GM12878 (cell line): Measurements from ENCODE around the gene DICER1. TPM values are rescaled to one million over a fixed set of nuclear protein-coding genes. Genes with fewer than 3 reads are reported as not detected.

ENCODE experiments used
- ATAC-seq: fragments of 200-7000 bp; cut with Tn5 transposase; 3 replicates; pipeline ENCODE4 v1.9.1; 2020; ENCODE audit warnings: mild to moderate bottlenecking, moderate library complexity
- BruUV-seq: library from RNA; stranded (reverse); fragments of 400-500 nt; replicated peaks from 2 replicates; lab custom pipeline; 2021; lab: Mats Ljungman, UMichigan
- CTCF ChIA-PET: fragments of 300-600 bp; sonication (Branson Sonifier 250); formaldehyde crosslinking; extraction: SDS; loops from one replicate; lab custom pipeline; 2021; ENCODE audit warnings: inconsistent platforms; lab: Yijun Ruan, JAX
- POLR2A ChIA-PET: fragments of 350-600 bp; formaldehyde crosslinking; extraction: SDS; loops from one replicate; lab custom pipeline; 2021; ENCODE audit warnings: inconsistent platforms; lab: Charles Lee
- RAD21 ChIA-PET: fragments of 300-600 bp; sonication (Branson Sonifier 250); formaldehyde crosslinking; loops from one replicate; lab custom pipeline; 2023; ENCODE audit warnings: antibody characterized with exemption; ENCODE audit not compliant: unreplicated experiment; lab: Charles Lee
- SMC1A ChIA-PET: fragments of 300-600 bp; sonication (Branson Sonifier 250); formaldehyde crosslinking; loops from one replicate; lab custom pipeline; 2023; ENCODE audit not compliant: unreplicated experiment, uncharacterized antibody; lab: Charles Lee
- DNase-seq: peaks from one replicate; pipeline ENCODE4 v3.0.0-alpha.2; 2011; ENCODE audit warnings: low read depth, low spot score
- FAIRE-seq: peaks from 3 replicates; lab custom pipeline; 2011; peaks lifted over from hg19 to GRCh38; lab: Jason Lieb, UNC
- H2AFZ ChIP-seq: 2 replicates; pipeline ENCODE4 v1.6.0; 2011; ENCODE audit warnings: low read depth, low read length, control low read depth; ENCODE audit not compliant: control insufficient read depth
- H3K27ac ChIP-seq: 2 replicates; pipeline ENCODE4 v1.5.1; 2011; ENCODE audit warnings: control low read depth; ENCODE audit not compliant: control insufficient read depth, insufficient read depth
- H3K27me3 ChIP-seq, 2 experiments: replicated peaks in 1 of 2; 2 replicates each; pipeline versions ENCODE4 v1.6.0 to v1.6.1; 2011; ENCODE audit warnings: low read length in 1 of 2; ENCODE audit not compliant: control insufficient read depth in 2 of 2, insufficient read depth in 2 of 2
- H3K36me3 ChIP-seq, 2 experiments: 2 replicates each; pipeline ENCODE4 v1.5.1; 2011; ENCODE audit warnings: low read length in 1 of 2; ENCODE audit not compliant: control insufficient read depth in 2 of 2, insufficient read depth in 2 of 2
- H3K4me1 ChIP-seq: 2 replicates; pipeline ENCODE4 v1.6.1; 2011; ENCODE audit warnings: mild to moderate bottlenecking, low read length, moderate library complexity, mixed read lengths; ENCODE audit not compliant: control insufficient read depth, insufficient read depth
- H3K4me2 ChIP-seq: 2 replicates; pipeline ENCODE4 v1.6.0; 2011; ENCODE audit warnings: control low read depth; ENCODE audit not compliant: control insufficient read depth, insufficient read depth
- H3K4me3 ChIP-seq: fragments of 200-600 bp; sonication (generic); 2 replicates; pipeline ENCODE4 v1.5.1; 2016
- H3K79me2 ChIP-seq: 2 replicates; pipeline ENCODE4 v1.6.0; 2011; ENCODE audit warnings: low read length; ENCODE audit not compliant: control insufficient read depth, insufficient read depth
- H3K9ac ChIP-seq: 2 replicates; pipeline ENCODE4 v1.8.0; 2011; ENCODE audit warnings: low read length, control low read depth, mixed read lengths; ENCODE audit not compliant: control insufficient read depth, insufficient read depth
- H3K9me3 ChIP-seq: replicated peaks from 3 replicates; pipeline ENCODE4 v1.5.1; 2011; ENCODE audit warnings: mild to moderate bottlenecking, low read length; ENCODE audit not compliant: control insufficient read depth, insufficient read depth
- H4K20me1 ChIP-seq: 2 replicates; pipeline ENCODE4 v1.6.0; 2011; ENCODE audit not compliant: control insufficient read depth, insufficient read depth
- FOXK2 ChIP-seq: fragments of 450-650 bp; IDR thresholded peaks from 2 replicates; pipeline ENCODE4 v1.6.1; 2017; ENCODE audit warnings: mild to moderate bottlenecking, moderate library complexity
- MTA2 ChIP-seq: fragments of 450-650 bp; IDR thresholded peaks from 2 replicates; pipeline ENCODE4 v1.6.1; 2016; ENCODE audit warnings: low read depth, mild to moderate bottlenecking, moderate library complexity
- WGBS: methylation state at CpG from one replicate; pipeline ENCODE4 v1.1.6; 2016; ENCODE audit warnings: low lambda C conversion rate; ENCODE audit not compliant: insufficient replicate concordance, insufficient coverage; ENCODE audit errors: missing lambda C conversion rate; 5-methylcytosine and 5-hydroxymethylcytosine counted together
- in situ Hi-C: fragments of 300-500 bp; cut with MboI; formaldehyde crosslinking; loops from 9 replicates; pipeline ENCODE4 v1.14.3; 2018; ENCODE audit warnings: mixed read lengths
- intact Hi-C: fragments of 100-400 bp; cut with micrococcal nuclease; formaldehyde crosslinking; loops from one replicate; pipeline ENCODE4 v1.14.2; 2022; ENCODE audit not compliant: unreplicated experiment
- polyA plus RNA-seq, 11 experiments: library from polyadenylated mRNA; depleted of rRNA in 4 of 11; unstranded in 6 of 11; stranded (reverse) in 5 of 11; fragments of >200 nt; fragmentation: Nextera tagmentation in 4 of 11; fragmentation: Illumina TruSeq in 1 of 11; extraction: Ambion mirVana in 4 of 11; extraction: Trizol in 1 of 11; gene quantifications; 1 replicate in 1 of 11; 2 replicates in 10 of 11; pipeline versions ENCODE4 v1.2.1 to v1.2.3, GENCODE V29; 2011 to 2016; ENCODE audit warnings: inconsistent platforms in 2 of 11, missing spikeins in 2 of 11, low read depth in 1 of 11
- total RNA-seq, 4 experiments: library from RNA; depleted of rRNA in 3 of 4; stranded (reverse); fragments of >200 nt in 3 of 4; fragmentation: Illumina TruSeq in 1 of 4; extraction: Trizol in 1 of 4; gene quantifications; 2 replicates each; pipeline versions ENCODE4 v1.2.1 to v1.2.3, GENCODE V29; 2013 to 2021
- TF ChIP-seq, protein P1 (sequence below): fragments of 450-650 bp; IDR thresholded peaks from 2 replicates; pipeline ENCODE4 v1.6.1; 2018; ENCODE audit warnings: borderline replicate concordance, mild to moderate bottlenecking; ENCODE audit not compliant: partially characterized antibody

DICER1 gene
- total and polyA plus RNA-seq, 10 of the 15 experiments (the other 5 are each of a cell fraction or from before 2014, with no cell fraction given): 6.8 to 70.8 (median 37.1) TPM

DNA sequence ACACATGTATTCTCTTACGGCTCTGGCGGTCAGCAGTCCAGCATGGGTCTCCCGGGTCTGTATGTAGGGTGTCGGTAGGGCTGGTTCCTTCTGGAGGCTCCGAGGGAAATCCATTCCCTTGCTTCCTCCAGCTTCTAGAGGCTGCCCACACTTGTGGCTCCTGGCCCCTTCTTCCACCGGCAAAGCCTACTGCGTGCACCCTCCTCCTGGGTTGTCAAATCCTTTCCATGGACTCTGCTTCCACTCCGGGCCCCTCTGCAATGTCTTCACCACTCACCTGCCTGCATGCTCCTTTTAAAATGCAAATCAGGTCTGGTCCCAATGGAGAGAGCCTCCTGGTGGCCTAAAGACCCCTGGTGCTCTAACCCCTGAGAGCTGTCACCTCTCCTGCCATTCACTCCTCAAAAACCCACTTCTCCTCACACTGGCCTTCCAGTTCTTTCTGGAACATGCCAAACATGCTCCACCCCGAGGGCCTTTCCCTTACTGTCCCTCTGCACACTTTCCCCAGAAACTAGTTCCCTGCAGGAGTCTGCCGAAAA lies 108.5 kb downstream of the DICER1 start (continued):
- TF ChIP-seq, protein P1, sequence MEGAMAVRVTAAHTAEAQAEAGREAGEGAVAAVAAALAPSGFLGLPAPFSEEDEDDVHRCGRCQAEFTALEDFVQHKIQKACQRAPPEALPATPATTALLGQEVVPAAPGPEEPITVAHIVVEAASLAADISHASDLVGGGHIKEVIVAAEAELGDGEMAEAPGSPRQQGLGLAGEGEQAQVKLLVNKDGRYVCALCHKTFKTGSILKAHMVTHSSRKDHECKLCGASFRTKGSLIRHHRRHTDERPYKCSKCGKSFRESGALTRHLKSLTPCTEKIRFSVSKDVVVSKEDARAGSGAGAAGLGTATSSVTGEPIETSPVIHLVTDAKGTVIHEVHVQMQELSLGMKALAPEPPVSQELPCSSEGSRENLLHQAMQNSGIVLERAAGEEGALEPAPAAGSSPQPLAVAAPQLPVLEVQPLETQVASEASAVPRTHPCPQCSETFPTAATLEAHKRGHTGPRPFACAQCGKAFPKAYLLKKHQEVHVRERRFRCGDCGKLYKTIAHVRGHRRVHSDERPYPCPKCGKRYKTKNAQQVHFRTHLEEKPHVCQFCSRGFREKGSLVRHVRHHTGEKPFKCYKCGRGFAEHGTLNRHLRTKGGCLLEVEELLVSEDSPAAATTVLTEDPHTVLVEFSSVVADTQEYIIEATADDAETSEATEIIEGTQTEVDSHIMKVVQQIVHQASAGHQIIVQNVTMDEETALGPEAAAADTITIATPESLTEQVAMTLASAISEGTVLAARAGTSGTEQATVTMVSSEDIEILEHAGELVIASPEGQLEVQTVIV: no peak
- TF ChIP-seq MTA2: no peak

DNA sequence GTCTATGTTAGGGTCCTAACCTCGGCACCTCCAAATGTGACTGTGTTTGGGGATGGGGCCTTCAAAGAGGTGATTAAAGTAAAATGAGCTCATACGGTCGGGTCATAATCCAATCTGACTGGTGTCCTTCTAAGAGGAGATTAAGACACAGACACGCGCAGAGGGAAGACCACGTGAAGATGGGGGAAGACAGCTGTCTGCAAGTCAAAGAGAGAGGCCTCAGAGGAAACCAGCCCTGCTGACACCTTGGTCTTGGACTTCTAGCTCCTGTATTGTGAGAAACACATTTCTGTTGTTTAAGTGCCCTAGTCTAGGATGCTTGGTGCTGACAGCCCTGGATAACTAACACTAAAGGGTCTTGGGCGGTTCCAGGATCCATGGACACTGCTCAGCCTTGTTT lies 109.6 kb downstream of the DICER1 start:
- H4K20me1 ChIP-seq: no peaks in the 10 kb centered on the region
- FAIRE-seq (no peak), ATAC-seq (no peak), DNase-seq (no peak)
- H3K4me1 ChIP-seq: no peaks in the 10 kb centered on the region
- no peak overlapping the region for H3K27ac ChIP-seq
- ChIA-PET RAD21 (no interaction called here), POLR2A (no interaction called here), CTCF (no interaction called here), SMC1A (no interaction called here)
- in situ Hi-C loops (no loop called here), intact Hi-C loops (no loop called here)
- WGBS: 51% methylated on average over 7 of the region's 7 CpGs
- no peak overlapping the region for H3K4me3 ChIP-seq
- no peak for TF ChIP-seq FOXK2
- H3K4me2 ChIP-seq: no peak overlapping the region
- peaks cover 0 to 3% of the 10 kb centered on the region in 2 experiments; a peak in 3 of 4 replicates for H3K27me3 ChIP-seq
- H3K79me2 ChIP-seq: no peaks in the 10 kb centered on the region
- H3K36me3 ChIP-seq: no peaks in the 10 kb centered on the region
- no peak overlapping the region for H2AFZ ChIP-seq
- no peaks in the 10 kb centered on the region for H3K9me3 ChIP-seq
- H3K9ac ChIP-seq: no peak overlapping the region
- no TSS peak for BruUV-seq
